DND-41 (cell line): ENCODE data around the gene CCPG1.

Experiments
- CTCF ChIP-seq: IDR thresholded peaks from 2 replicates; pipeline ENCODE4 v1.5.1; 2012; ENCODE audit warnings: borderline replicate concordance, low read length, moderate library complexity, mild to moderate bottlenecking; ENCODE audit not compliant: poor library complexity, severe bottlenecking; ENCODE audit errors: extremely low read depth
- EZH2 ChIP-seq: IDR thresholded peaks from 3 replicates; pipeline ENCODE4 v1.6.1; 2012; ENCODE audit warnings: borderline replicate concordance, low read depth, mild to moderate bottlenecking, moderate library complexity, low read length, inconsistent platforms; ENCODE audit not compliant: severe bottlenecking

- TF ChIP-seq CTCF (no peak), EZH2 (no peak)
Observed at GRCh38 chr15:55334371-55334770, 73.8 kb downstream of the CCPG1 start.
